ENCODE data around the gene TMC1. TPM values are rescaled to one million over a fixed set of nuclear protein-coding genes. Genes with fewer than 3 reads are reported as not detected.

The TMC1 gene
- total RNA-seq, 1 experiment from 2014 or later: 5.5 TPM

DNA sequence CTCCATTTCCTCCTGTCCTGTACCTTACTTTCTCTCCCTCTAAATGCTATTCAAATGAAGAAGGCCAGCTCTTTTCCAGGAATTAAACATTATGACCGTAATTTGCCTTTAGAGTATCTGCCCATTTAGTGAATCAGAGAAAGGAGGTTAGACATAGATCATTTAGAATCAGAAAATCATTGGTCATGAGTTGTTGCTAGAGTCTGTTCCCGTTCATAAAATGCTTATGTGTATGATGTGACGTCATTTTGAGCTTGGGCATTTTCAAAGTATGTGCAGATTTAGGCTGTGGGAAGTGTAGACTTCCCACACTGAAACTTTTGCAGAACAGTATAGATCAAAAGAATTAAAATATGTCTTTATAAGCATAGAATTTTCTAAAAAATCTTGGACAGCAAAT, 268.5 kb downstream of the TMC1 start:
- H3K27ac ChIP-seq: no peak overlapping the region
- no peak for DNase-seq
- no peaks in the 10 kb centered on the region for H3K79me2 ChIP-seq (ENCODE audit: low read depth)
- H3F3A ChIP-seq (ENCODE audit: insufficient read depth, low read depth): no peaks in the 10 kb centered on the region
- no peaks in the 10 kb centered on the region for H3K36me3 ChIP-seq (ENCODE audit: low read depth)
- CTCF ChIA-PET: no interaction called here
- no peak overlapping the region for H3K4me2 ChIP-seq
- H3K9me2 ChIP-seq (ENCODE audit: insufficient read depth): no peaks in the 10 kb centered on the region; the same call in 1 of the 2 replicates
- H3K9me3 ChIP-seq (ENCODE audit: insufficient read depth, low read depth): no peaks in the 10 kb centered on the region
- H3K27me3 ChIP-seq (ENCODE audit: insufficient read depth, low read depth): no peaks in the 10 kb centered on the region
- intact Hi-C loops (cut with micrococcal nuclease; ENCODE audit: unreplicated experiment): no loop called here
- H2AFZ ChIP-seq: no peak overlapping the region
- POLR2A ChIA-PET (ENCODE audit: unreplicated experiment): no interaction called here
- 0 out of 2 replicates have a peak, but pooled peaks cover 3% of the 10 kb centered on the region for H3K4me1 ChIP-seq (replicated peaks; ENCODE audit: insufficient read depth)
- no peak overlapping the region for H3K4me3 ChIP-seq
- no peaks in the 10 kb centered on the region for H4K20me1 ChIP-seq (ENCODE audit: insufficient read depth)
- TF ChIP-seq, protein P1, sequence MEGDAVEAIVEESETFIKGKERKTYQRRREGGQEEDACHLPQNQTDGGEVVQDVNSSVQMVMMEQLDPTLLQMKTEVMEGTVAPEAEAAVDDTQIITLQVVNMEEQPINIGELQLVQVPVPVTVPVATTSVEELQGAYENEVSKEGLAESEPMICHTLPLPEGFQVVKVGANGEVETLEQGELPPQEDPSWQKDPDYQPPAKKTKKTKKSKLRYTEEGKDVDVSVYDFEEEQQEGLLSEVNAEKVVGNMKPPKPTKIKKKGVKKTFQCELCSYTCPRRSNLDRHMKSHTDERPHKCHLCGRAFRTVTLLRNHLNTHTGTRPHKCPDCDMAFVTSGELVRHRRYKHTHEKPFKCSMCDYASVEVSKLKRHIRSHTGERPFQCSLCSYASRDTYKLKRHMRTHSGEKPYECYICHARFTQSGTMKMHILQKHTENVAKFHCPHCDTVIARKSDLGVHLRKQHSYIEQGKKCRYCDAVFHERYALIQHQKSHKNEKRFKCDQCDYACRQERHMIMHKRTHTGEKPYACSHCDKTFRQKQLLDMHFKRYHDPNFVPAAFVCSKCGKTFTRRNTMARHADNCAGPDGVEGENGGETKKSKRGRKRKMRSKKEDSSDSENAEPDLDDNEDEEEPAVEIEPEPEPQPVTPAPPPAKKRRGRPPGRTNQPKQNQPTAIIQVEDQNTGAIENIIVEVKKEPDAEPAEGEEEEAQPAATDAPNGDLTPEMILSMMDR (conservative IDR thresholded peaks at IDR 0.05): no peak
- TF ChIP-seq EZH2 (IDR thresholded peaks at IDR 0.05; ENCODE audit: low read depth): no peak
- no TSS peak for BruUV-seq (replicated peaks)

DNA sequence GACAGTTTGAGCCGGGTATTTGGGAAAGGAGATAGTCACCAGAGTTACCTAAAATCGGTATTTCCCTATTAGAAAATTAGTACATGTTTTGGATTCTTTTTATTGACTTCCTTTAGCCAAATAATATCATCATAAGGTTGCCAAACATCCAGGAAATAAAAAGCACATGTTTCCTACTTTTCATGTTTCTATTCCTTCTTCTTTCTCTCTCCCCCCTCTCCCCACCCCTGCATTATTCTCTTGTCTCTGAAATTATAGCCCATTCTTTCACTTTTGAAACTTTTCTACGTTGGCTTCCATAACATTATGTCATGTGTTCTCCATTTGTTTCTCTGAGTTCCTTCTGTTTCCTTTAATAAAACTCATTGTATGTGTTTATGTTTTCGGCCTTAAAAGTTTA, 269.6 kb downstream of the TMC1 start:
- Histone ChIP-seq H3K27ac (no peak overlapping the region), H3K27me3 (ENCODE audit: insufficient read depth, low read depth) (no peaks in the 10 kb centered on the region), H3K4me2 (no peak overlapping the region), H3K36me3 (ENCODE audit: low read depth) (no peaks in the 10 kb centered on the region), H3K4me3 (no peak overlapping the region), H4K20me1 (ENCODE audit: insufficient read depth) (no peaks in the 10 kb centered on the region), H3K9me2 (ENCODE audit: insufficient read depth) (no peaks in the 10 kb centered on the region; the same call in 1 of the 2 replicates), H3F3A (ENCODE audit: insufficient read depth, low read depth) (no peaks in the 10 kb centered on the region), H3K9me3 (ENCODE audit: insufficient read depth, low read depth) (no peaks in the 10 kb centered on the region), H2AFZ (no peak overlapping the region), H3K4me1 (replicated peaks; ENCODE audit: insufficient read depth) (0 out of 2 replicates have a peak, but pooled peaks cover 3% of the 10 kb centered on the region), H3K79me2 (ENCODE audit: low read depth) (no peaks in the 10 kb centered on the region)
- ChIA-PET POLR2A (ENCODE audit: unreplicated experiment) (no interaction called here), CTCF (no interaction called here)
- no TSS peak for BruUV-seq (replicated peaks)
- DNase-seq: no peak
- TF ChIP-seq EZH2 (IDR thresholded peaks at IDR 0.05; ENCODE audit: low read depth): no peak
- TF ChIP-seq, protein P1 (conservative IDR thresholded peaks at IDR 0.05): no peak
- intact Hi-C loops (cut with micrococcal nuclease; ENCODE audit: unreplicated experiment): no loop called here

DNA sequence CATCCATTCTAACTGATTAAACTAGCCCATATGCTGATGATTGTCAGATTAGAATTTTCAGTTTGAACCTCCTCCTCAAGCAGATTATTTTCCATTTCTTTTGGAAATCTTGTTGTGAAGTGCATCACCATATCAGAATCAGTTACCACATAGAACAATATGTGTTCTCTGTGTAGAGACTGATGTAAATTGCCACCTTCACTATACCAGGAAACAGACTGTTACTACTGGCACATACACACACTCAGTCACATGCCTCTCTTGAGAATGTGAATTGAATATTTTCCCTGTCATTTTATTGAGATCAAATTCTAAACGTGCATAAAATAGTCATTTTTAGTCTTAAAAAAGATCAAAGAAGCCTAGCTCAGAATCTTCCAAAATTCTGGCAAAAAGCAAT, 270.0 kb downstream of the TMC1 start:
- no peak for DNase-seq
- Histone ChIP-seq H4K20me1 (ENCODE audit: insufficient read depth) (no peaks in the 10 kb centered on the region), H3K9me2 (ENCODE audit: insufficient read depth) (no peaks in the 10 kb centered on the region; the same call in 1 of the 2 replicates), H3K9me3 (ENCODE audit: insufficient read depth, low read depth) (no peaks in the 10 kb centered on the region; the same call in 1 of the 2 replicates), H3K36me3 (ENCODE audit: low read depth) (no peaks in the 10 kb centered on the region), H3K27ac (no peak overlapping the region), H2AFZ (no peak overlapping the region), H3F3A (ENCODE audit: insufficient read depth, low read depth) (no peaks in the 10 kb centered on the region), H3K4me2 (no peak overlapping the region), H3K27me3 (ENCODE audit: insufficient read depth, low read depth) (no peaks in the 10 kb centered on the region), H3K4me3 (no peak overlapping the region), H3K4me1 (replicated peaks; ENCODE audit: insufficient read depth) (0 out of 2 replicates have a peak, but pooled peaks cover 3% of the 10 kb centered on the region), H3K79me2 (ENCODE audit: low read depth) (no peaks in the 10 kb centered on the region)
- intact Hi-C loops (cut with micrococcal nuclease; ENCODE audit: unreplicated experiment): no loop called here
- ChIA-PET CTCF (no interaction called here), POLR2A (ENCODE audit: unreplicated experiment) (no interaction called here)
- no TSS peak for BruUV-seq (replicated peaks)
- TF ChIP-seq, protein P1 (conservative IDR thresholded peaks at IDR 0.05): no peak
- no peak for TF ChIP-seq EZH2 (IDR thresholded peaks at IDR 0.05; ENCODE audit: low read depth)

Measured in PC-9 (cell line).